H9 (cell line): ENCODE results near the gene PACSIN3. TPM values are rescaled to one million over a fixed set of nuclear protein-coding genes. Genes with fewer than 3 reads are reported as not detected.

Source experiments
- DNase-seq: peaks from one replicate; pipeline ENCODE4 v3.0.0-alpha.2; 2017
- H2AFZ ChIP-seq: one replicate; pipeline ENCODE4 v1.6.1; 2013; ENCODE audit warnings: mild to moderate bottlenecking, low read length, control low read depth, moderate library complexity
- H2AK5ac ChIP-seq: 2 replicates; pipeline ENCODE4 v1.6.1; 2013; ENCODE audit warnings: low read length, control low read depth, mixed read lengths; ENCODE audit not compliant: insufficient read length
- H2BK120ac ChIP-seq: one replicate; pipeline ENCODE4 v1.6.1; 2013; ENCODE audit warnings: low read depth, mild to moderate bottlenecking, low read length, control low read depth, inconsistent platforms; ENCODE audit not compliant: poor library complexity, severe bottlenecking
- H2BK12ac ChIP-seq: 2 replicates; pipeline ENCODE4 v1.6.1; 2013; ENCODE audit warnings: low read length, control low read depth, mixed read lengths, low read depth; ENCODE audit not compliant: insufficient read length
- H2BK15ac ChIP-seq: 2 replicates; pipeline ENCODE4 v1.6.1; 2013; ENCODE audit warnings: low read depth, low read length, control low read depth
- H2BK20ac ChIP-seq: one replicate; pipeline ENCODE4 v1.6.1; 2013; ENCODE audit warnings: low read depth, mild to moderate bottlenecking, low read length, control low read depth, inconsistent platforms; ENCODE audit not compliant: poor library complexity, severe bottlenecking
- H2BK5ac ChIP-seq: 2 replicates; pipeline ENCODE4 v1.6.1; 2013; ENCODE audit warnings: low read length, control low read depth, mixed read lengths; ENCODE audit not compliant: insufficient read length
- H3K14ac ChIP-seq: 2 replicates; pipeline ENCODE4 v1.6.1; 2013; ENCODE audit warnings: low read length, control low read depth; ENCODE audit not compliant: insufficient read depth
- H3K18ac ChIP-seq: 2 replicates; pipeline ENCODE4 v1.6.1; 2013; ENCODE audit warnings: low read depth, mild to moderate bottlenecking, mixed read lengths, low read length, control low read depth; ENCODE audit not compliant: insufficient read length
- H3K23ac ChIP-seq: 2 replicates; pipeline ENCODE4 v1.6.1; 2013; ENCODE audit warnings: low read length, control low read depth, mixed read lengths, low read depth; ENCODE audit not compliant: insufficient read length
- H3K23me2 ChIP-seq: 2 replicates; pipeline ENCODE4 v1.6.1; 2013; ENCODE audit warnings: low read depth, mild to moderate bottlenecking, mixed read lengths, low read length, control low read depth; ENCODE audit not compliant: insufficient read length, poor library complexity, severe bottlenecking
- H3K27ac ChIP-seq: 2 replicates; pipeline ENCODE4 v1.5.1; 2013; ENCODE audit warnings: low read length, control low read depth, mixed read lengths, low read depth; ENCODE audit not compliant: insufficient read length
- H3K27me3 ChIP-seq: 2 replicates; pipeline ENCODE4 v1.6.1; 2013; ENCODE audit warnings: low read length, control low read depth, inconsistent platforms; ENCODE audit not compliant: insufficient read depth
- H3K4ac ChIP-seq: 2 replicates; pipeline ENCODE4 v1.6.1; 2013; ENCODE audit warnings: low read depth, mild to moderate bottlenecking, control low read depth, inconsistent platforms, low read length, moderate library complexity
- H3K4me1 ChIP-seq: 2 replicates; pipeline ENCODE4 v1.6.1; 2013; ENCODE audit warnings: low read length, control low read depth, inconsistent platforms; ENCODE audit not compliant: insufficient read depth
- H3K4me2 ChIP-seq: 2 replicates; pipeline ENCODE4 v1.6.1; 2013; ENCODE audit warnings: low read length, control low read depth, mixed read lengths; ENCODE audit not compliant: insufficient read length, insufficient read depth
- H3K56ac ChIP-seq: 2 replicates; pipeline ENCODE4 v1.6.1; 2013; ENCODE audit warnings: low read depth, mild to moderate bottlenecking, mixed read lengths, low read length, control low read depth; ENCODE audit not compliant: insufficient read length
- H3K79me1 ChIP-seq: 2 replicates; pipeline ENCODE4 v1.6.1; 2013; ENCODE audit warnings: low read depth, mild to moderate bottlenecking, moderate library complexity, low read length, control low read depth, inconsistent platforms; ENCODE audit not compliant: insufficient read depth, poor library complexity, severe bottlenecking
- H3K79me2 ChIP-seq: 2 replicates; pipeline ENCODE4 v1.6.1; 2013; ENCODE audit warnings: low read length, control low read depth, inconsistent platforms; ENCODE audit not compliant: insufficient read depth
- H3K9ac ChIP-seq: 2 replicates; pipeline ENCODE4 v1.6.1; 2013; ENCODE audit warnings: low read length, control low read depth, mixed read lengths; ENCODE audit not compliant: insufficient read length; ENCODE audit errors: extremely low read depth
- H3K9me3 ChIP-seq: one replicate; pipeline ENCODE4 v1.6.1; 2013; ENCODE audit warnings: low read depth, low read length, inconsistent platforms; ENCODE audit not compliant: control insufficient read depth
- H3T11ph ChIP-seq: one replicate; pipeline ENCODE4 v1.6.1; 2013; ENCODE audit warnings: mild to moderate bottlenecking, low read length, control low read depth, inconsistent platforms
- H4K20me1 ChIP-seq: one replicate; pipeline ENCODE4 v1.6.1; 2013; ENCODE audit not compliant: control insufficient read depth, insufficient read length, insufficient read depth
- H4K5ac ChIP-seq: 2 replicates; pipeline ENCODE4 v1.6.1; 2013; ENCODE audit warnings: low read depth, mild to moderate bottlenecking, mixed read lengths, low read length, control low read depth; ENCODE audit not compliant: insufficient read length
- H4K8ac ChIP-seq: replicated peaks from 2 replicates; pipeline ENCODE4 v1.6.1; 2013; ENCODE audit warnings: low read length, control low read depth, mixed read lengths, low read depth; ENCODE audit not compliant: insufficient read length
- H4K91ac ChIP-seq: 2 replicates; pipeline ENCODE4 v1.6.1; 2013; ENCODE audit warnings: low read depth, mild to moderate bottlenecking, moderate library complexity, mixed read lengths, low read length, control low read depth; ENCODE audit not compliant: insufficient read length
- H3K27ac Mint-ChIP-seq, 3 experiments: 2 replicates in 2 of 3; 3 replicates in 1 of 3; pipeline ENCODE4 v1.8.0; 2020 to 2021; ENCODE audit warnings: mixed read lengths in 3 of 3, mild to moderate bottlenecking in 1 of 3, moderate library complexity in 1 of 3
- H3K27me3 Mint-ChIP-seq: 2 replicates; pipeline ENCODE4 v1.8.0; 2021; ENCODE audit warnings: low read depth, mild to moderate bottlenecking, moderate library complexity, mixed read lengths
- H3K36me3 Mint-ChIP-seq, 3 experiments: 2 replicates in 2 of 3; 3 replicates in 1 of 3; pipeline ENCODE4 v1.8.0; 2020 to 2021; ENCODE audit warnings: low read depth in 3 of 3, mixed read lengths in 3 of 3; ENCODE audit not compliant: insufficient read depth in 1 of 3
- H3K4me1 Mint-ChIP-seq, 2 experiments: 2 replicates each; pipeline ENCODE4 v1.8.0; 2020; ENCODE audit warnings: mixed read lengths in 2 of 2
- H3K4me3 Mint-ChIP-seq, 2 experiments: 2 replicates in 1 of 2; 3 replicates in 1 of 2; pipeline ENCODE4 v1.8.0; 2020 to 2021; ENCODE audit warnings: mild to moderate bottlenecking in 2 of 2, mixed read lengths in 2 of 2, moderate library complexity in 1 of 2
- H3K9me3 Mint-ChIP-seq, 2 experiments: 2 replicates in 1 of 2; 3 replicates in 1 of 2; pipeline ENCODE4 v1.8.0; 2020; ENCODE audit warnings: mild to moderate bottlenecking in 2 of 2, mixed read lengths in 2 of 2, moderate library complexity in 1 of 2
- WGBS: extraction: QIAGEN DNeasy Blood & Tissue Kit; methylation state at CpG from one replicate; pipeline ENCODE4 v1.1.7; 2013; ENCODE audit warnings: missing lambda C conversion rate, low lambda C conversion rate, mixed read lengths; ENCODE audit not compliant: insufficient read length; ENCODE audit errors: extremely low coverage; 5-methylcytosine and 5-hydroxymethylcytosine counted together
- total RNA-seq: library from RNA; stranded (reverse); gene quantifications from 2 replicates; pipeline ENCODE4 v1.2.1, GENCODE V29; 2021
- TF ChIP-seq, protein P1 (sequence below): fragments of 200-600 bp; sonication (generic); conservative IDR thresholded peaks from 3 replicates; pipeline ENCODE4 v1.8.0; 2021; ENCODE audit warnings: antibody characterized with exemption, mild to moderate bottlenecking

Gene PACSIN3
- total RNA-seq, 1 experiment from 2014 or later: 63.0 TPM

DNA sequence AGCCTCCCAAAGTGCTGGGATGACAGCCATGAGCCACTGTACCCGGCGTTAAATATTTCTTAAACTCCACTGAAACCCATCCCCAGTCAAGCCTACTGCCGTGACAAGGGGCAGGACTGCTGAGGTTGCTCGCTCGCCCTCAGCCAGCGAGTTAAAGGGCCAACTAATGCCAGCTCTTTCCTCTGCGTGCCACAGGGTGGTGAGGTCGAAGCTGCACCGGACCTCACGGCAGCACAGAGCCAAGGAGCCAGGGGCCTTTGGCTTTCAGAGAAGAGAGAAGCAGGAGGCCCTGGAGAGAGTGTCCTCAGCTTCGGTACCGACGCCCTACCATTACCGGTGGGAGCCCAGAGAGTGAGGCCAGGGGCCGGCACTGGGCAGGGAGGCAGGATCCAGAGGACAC is 22.3 kb downstream of the PACSIN3 start:
- H3K36me3 Mint-ChIP-seq: peaks cover 17 to 51% (median 45%) of the 10 kb centered on the region in 3 experiments
- Histone ChIP-seq H2BK15ac (no peak overlapping the region), H3T11ph (no peak overlapping the region), H2BK5ac (no peak overlapping the region), H2BK12ac (no peak overlapping the region), H3K4me1 (no peaks in the 10 kb centered on the region), H4K91ac (no peak overlapping the region), H3K79me2 (no peaks in the 10 kb centered on the region), H3K9me3 (no peaks in the 10 kb centered on the region), H2BK120ac (no peak overlapping the region), H3K27ac (no peak overlapping the region), H3K79me1 (no peaks in the 10 kb centered on the region), H3K4ac (no peak overlapping the region), H3K23me2 (no peaks in the 10 kb centered on the region), H2BK20ac (no peak overlapping the region), H2AK5ac (no peak overlapping the region), H3K18ac (no peak overlapping the region), H3K27me3 (no peaks in the 10 kb centered on the region), H2AFZ (no peak overlapping the region), H4K20me1 (no peaks in the 10 kb centered on the region), H3K23ac (no peak overlapping the region), H4K8ac (no peak overlapping the region), H3K14ac (no peak overlapping the region), H3K56ac (no peak overlapping the region), H3K4me2 (no peak overlapping the region), H3K9ac (no peak overlapping the region), H4K5ac (no peak overlapping the region)
- no peak overlapping the region for H3K27ac Mint-ChIP-seq
- TF ChIP-seq, protein P1, sequence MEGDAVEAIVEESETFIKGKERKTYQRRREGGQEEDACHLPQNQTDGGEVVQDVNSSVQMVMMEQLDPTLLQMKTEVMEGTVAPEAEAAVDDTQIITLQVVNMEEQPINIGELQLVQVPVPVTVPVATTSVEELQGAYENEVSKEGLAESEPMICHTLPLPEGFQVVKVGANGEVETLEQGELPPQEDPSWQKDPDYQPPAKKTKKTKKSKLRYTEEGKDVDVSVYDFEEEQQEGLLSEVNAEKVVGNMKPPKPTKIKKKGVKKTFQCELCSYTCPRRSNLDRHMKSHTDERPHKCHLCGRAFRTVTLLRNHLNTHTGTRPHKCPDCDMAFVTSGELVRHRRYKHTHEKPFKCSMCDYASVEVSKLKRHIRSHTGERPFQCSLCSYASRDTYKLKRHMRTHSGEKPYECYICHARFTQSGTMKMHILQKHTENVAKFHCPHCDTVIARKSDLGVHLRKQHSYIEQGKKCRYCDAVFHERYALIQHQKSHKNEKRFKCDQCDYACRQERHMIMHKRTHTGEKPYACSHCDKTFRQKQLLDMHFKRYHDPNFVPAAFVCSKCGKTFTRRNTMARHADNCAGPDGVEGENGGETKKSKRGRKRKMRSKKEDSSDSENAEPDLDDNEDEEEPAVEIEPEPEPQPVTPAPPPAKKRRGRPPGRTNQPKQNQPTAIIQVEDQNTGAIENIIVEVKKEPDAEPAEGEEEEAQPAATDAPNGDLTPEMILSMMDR: no peak
- H3K27me3 Mint-ChIP-seq: no peaks in the 10 kb centered on the region; the same call in 1 of the 2 replicates
- H3K4me3 Mint-ChIP-seq: no peak overlapping the region
- H3K9me3 Mint-ChIP-seq: no peaks in the 10 kb centered on the region; a peak in 1 of 5 replicates
- WGBS: no CpG with 5 or more reads among the region's 15 CpGs
- DNase-seq: no peak
- peaks cover 0 to 1% of the 10 kb centered on the region in 2 experiments; a peak in 1 of 4 replicates for H3K4me1 Mint-ChIP-seq
